Left cardiac atrium (tissue), 4 donors: ENCODE measurements around the gene BCL11B. TPM values are rescaled to one million over a fixed set of nuclear protein-coding genes. Genes with fewer than 3 reads are reported as not detected.

ENCODE experiments used
- ATAC-seq, 2 donors: fragments of 200-7000 bp; cut with Tn5 transposase; one replicate each; pipeline ENCODE4 v1.9.1; 2020; ENCODE audit warnings: mild to moderate bottlenecking in 2 of 2, moderate library complexity in 2 of 2
- DNase-seq: peaks from one replicate; pipeline ENCODE4 v3.0.0-alpha.2; 2020
- intact Hi-C, 2 donors: fragments of 100-400 bp; cut with DNase I; formaldehyde crosslinking; loops; one replicate each; pipeline versions ENCODE4 v1.14.1 to v1.15.1; 2022 to 2023
- total RNA-seq, 2 donors: library from RNA; stranded (reverse); fragmentation: NEBNext Ultra II Directional; extraction: Animal tissue kit (Norgen Biotek cat#: 25700); gene quantifications; one replicate each; pipeline ENCODE4 v1.2.1, GENCODE V29; 2021
- donor health status: DM: no; HTN: yes; CAD: no.
- donor health status: DM: no; HTN: yes; CAD: no; lungs with severe emphysema.
- donor health status: DM: yes; HTN: yes; CAD: no.
- donor health status: Dilated cardiomyopathy.

BCL11B gene
- total RNA-seq, 2 donors from 2014 or later, result 0.29 to 0.59 TPM

GRCh38 chr14:99210333-99210732 is 61.7 kb downstream of the BCL11B start:
- intact Hi-C loops, result no loop called here
- DNase-seq (no peak), ATAC-seq (no peak)

DNA sequence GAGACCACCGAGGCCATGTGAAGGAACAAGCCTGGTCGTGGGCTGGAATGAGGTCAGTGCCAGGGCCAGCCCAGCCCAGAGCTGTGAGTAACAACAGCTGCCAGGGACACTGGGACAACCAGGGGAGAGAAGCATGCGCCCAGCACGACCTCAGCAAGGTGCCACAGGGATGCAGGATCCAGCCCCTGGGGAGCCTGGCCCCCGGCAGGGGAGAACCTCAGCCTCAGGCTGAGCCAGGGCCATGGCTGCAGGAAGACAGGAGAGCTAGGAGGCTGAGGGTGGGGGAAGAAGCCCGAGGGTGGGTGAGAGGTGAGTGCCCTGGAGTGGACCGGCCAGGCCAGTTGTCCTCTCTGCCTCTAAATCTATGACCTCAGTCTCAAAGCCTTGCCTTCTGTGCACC is 62.6 kb downstream of the BCL11B start:
- ATAC-seq (no peak), DNase-seq (no peak)

GRCh38 chr14:99208318-99208717 is 63.7 kb downstream of the BCL11B start:
- intact Hi-C loops, result no loop called here
- ATAC-seq, result no peak

More for the DNA sequence above, 62.6 kb downstream of the BCL11B start:
- intact Hi-C loops, result no loop called here

DNA sequence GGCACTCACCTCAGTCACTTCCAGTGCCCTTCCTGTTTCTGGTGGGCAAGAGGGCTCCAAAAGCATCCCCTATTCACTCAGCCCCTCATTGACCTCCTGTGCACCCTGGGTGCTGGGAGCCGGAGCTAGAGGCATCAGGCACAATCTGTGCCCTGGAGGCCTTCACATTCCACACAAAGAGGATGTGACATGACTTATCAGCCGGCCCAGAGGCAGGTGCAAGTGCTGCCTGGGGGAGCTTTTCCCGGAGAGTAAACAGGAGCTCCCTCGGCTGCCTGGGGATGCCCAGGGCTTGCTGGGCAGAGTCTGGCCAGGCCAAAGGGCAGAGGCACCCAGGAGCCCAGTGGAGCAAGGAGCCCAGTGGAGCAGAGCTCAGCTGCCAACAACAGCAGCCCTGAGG is 64.5 kb downstream of the BCL11B start:
- intact Hi-C loops, result no loop called here
- no peak for ATAC-seq
- no peak for DNase-seq

More at GRCh38 chr14:99208318-99208717, 63.7 kb downstream of the BCL11B start:
- no peak for DNase-seq

DNA sequence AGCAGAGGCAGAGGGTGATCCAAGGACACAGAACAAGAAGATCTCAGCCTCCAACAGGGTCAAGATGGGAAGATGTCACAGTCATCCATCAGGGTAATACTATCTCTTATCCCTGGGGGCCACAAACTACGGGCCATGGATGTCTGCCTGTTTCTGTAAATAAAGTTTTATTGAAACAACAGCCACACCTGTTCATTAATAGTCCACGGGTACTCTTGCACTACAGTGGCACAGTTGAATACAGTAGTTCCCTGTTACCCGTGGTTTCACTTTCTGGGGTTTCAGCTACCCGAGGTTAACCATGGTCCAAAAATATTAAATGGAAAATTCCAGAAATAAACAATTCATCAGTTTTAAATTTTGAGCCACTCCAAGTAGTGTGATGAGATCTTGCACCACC is 65.9 kb downstream of the BCL11B start:
- no peak for DNase-seq
- intact Hi-C loops, result no loop called here
- no peak for ATAC-seq

DNA sequence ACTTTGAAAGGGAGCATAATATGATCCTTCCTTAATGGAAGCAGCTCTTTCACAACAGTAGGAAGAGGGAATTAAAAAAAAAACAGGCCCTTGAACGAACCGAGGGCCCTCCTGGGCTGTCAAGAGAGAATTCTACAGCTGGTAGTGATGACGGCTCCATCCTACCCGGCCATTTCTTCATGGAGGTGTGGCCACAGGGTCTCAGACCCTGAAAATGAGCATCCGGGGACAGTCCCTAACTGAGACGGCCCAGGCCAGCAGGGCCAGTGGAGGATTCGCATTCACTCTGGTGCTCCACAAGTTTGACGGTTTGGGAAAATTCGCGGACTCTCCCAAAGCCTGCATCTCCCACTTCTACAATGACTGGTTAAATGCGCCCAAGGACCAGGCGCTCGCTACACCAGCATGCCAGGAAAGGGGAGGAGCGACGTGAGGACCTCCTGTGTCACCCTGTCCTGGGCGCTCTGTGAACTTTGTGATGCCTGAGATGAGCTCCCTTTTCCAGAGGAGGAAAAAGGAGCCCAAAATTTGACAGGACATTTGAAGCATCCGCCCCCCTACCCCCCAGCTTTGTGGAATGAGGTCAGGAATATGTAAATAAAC is 66.8 kb downstream of the BCL11B start:
- intact Hi-C loops, result no loop called here
- DNase-seq, result no peak
- no peak for ATAC-seq

DNA sequence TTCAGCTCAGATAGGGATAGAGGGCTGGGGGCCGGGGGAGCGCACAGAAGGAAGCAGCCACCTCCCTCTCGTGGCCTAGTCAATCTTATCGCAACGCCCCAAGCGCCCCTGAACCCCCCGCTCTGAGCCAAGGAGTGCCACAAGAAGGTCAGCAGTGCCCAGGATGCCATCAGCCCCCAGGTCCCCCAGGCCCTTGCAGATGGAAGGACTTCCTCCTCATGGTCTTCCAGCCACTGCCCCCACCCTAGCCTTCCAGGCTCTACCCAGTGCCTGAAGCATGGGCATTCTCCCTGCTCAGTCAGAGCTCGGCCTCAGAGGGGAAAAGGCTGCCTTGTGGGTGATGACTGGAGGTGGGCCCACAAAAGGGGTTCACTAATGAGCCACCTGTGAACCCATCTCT is 68.2 kb downstream of the BCL11B start:
- ATAC-seq (no peak), DNase-seq (no peak)
- intact Hi-C loops, result no loop called here

DNA sequence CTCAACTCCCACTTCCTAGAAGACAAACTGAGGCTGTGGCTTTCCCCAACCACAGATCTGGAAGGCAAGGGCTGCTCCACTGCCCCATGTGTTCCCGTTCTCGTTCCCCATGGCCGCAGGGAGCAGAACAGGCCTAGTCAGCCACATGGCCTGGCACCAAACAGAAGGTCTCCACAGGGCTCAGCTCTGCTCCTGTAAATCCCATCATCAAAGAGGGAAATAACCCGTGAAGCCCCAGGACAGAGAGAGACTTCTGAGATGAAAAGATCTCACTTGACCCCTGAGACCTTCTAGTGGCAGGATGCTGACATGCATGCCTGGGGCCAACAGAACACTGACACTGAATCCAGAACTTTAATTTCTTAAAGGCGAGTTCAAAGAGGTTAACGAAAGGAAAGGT is 68.9 kb downstream of the BCL11B start:
- intact Hi-C loops, result no loop called here
- ATAC-seq, result no peak
- DNase-seq, result no peak

DNA sequence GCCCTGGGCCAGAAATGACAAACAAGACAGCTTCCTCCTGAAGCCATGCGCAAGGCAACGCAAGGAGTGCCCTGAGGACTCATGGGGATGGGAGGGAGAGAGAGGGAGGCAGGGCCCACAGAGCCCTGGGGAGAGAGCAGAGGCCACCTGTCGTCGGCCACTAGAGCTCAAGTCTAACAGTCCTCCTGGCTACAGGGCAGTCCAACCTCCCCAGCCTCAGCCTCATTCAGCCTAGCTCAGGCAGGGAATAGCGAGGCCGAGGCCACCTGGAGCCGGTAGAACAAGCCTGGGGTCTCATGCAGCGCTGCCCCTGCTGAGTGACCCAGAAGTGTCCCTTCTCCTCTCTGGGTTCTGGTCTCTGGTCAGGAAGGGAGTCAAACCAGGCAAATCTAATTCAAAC is 69.5 kb downstream of the BCL11B start:
- DNase-seq (no peak), ATAC-seq (no peak)
- intact Hi-C loops, result no loop called here

DNA sequence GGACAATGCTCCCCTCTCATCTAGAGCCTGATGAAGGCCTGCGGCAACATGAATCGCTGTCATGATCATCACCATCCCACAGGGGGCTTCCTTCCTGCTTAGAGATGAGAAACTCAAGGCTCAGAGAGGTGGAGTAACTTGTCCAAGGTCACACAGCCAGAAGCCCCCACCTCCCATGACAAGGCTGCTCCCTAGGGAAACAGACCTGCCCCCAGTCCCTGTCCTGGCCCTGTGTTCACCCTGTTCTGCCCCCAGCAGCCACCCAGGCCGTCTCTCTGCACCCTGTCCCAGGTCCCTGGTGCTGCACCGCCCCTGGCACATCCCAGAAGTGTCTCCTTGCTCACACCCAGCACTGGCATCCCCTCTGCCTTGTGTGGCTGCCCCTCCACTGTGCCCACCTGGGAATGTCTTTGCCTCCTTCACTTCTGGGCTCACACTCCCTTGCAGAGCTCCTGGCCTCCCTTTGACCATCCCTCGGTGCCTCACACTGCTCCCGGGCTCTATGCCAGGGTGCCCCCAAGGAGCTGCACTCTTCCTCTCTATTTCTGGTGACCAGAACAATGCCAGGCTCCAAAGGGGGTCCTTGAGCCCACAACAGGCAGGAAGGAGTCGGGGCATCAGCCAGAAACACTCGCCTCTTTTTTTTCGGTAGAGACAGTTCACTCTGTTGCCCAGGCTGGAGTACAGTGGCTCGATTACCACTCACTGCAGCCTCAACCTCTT is 70.5 kb downstream of the BCL11B start:
- ATAC-seq, result no peak
- no peak for DNase-seq
- intact Hi-C loops, result no loop called here

- intact Hi-C loops, result no loop called here
- no peak for DNase-seq
- ATAC-seq, result no peak
Observed at GRCh38 chr14:99200654-99201005, 71.4 kb downstream of the BCL11B start.

GRCh38 chr14:99199846-99200653 is 71.9 kb downstream of the BCL11B start:
- DNase-seq, result no peak
- intact Hi-C loops, result no loop called here
- ATAC-seq, result peak; percentile 25 to 72

DNA sequence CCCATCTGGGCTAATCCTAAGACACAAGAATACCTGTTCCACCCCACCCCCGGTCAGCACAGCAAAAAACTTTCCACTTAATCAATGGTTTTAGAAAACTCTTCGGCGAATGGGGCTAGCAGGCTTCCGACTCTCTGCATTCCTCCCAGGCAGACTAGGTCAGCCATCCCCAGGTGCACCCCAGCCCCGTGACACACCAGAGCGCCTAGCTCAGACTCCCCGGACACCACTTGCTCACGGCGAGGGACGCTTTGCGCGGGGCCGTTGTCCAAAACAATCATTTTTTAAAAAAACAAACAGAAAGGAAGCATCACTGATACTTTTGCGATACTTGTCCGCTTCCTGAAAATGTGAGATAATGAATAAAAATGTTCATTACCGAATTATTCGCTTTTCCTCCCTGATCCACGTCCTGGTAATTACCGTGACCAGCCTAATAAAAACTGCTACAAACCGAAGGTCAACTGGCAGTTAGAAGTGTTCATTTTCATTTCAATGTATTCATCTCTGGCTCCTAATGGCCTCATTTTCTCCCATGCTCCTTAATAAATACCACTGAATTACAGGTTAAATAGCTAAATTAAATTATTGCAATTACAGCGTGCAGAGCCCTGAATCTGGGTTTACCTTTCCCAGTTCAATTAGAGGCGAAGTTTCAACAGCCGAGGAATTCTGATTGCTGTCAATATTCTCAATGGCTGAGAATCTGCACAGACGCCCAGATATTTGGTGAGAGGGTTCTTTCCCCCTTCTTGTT is 73.1 kb downstream of the BCL11B start:
- ATAC-seq (no peak), DNase-seq (no peak)
- intact Hi-C loops, result no loop called here

- intact Hi-C loops, result no loop called here
- ATAC-seq, result no peak
- DNase-seq, result no peak
Observed at GRCh38 chr14:99196310-99196650, 75.7 kb downstream of the BCL11B start.

GRCh38 chr14:99195602-99196309 is 76.2 kb downstream of the BCL11B start:
- ATAC-seq (no peak), DNase-seq (no peak)
- intact Hi-C loops, result no loop called here

DNA sequence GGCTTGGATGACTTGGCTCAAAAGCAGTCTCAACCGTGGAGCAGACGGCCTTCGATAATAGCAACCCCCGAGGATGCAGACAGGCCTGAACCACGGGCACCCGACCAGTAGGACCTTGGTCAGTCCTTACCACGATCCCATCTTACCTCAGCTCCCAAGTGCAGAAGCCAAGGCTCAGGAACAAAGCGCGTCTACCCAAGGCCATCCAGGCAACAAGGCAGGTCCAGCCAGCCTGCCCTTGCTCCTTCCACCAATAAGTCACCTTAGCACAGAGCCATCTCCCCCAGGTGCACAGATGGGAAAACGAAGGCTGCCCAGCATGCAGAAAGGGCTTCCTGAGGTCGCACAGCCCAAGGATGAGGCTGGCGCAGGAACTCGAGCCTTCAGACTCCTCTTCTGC is 77.3 kb downstream of the BCL11B start:
- intact Hi-C loops, result no loop called here
- DNase-seq (no peak), ATAC-seq (no peak)

DNA sequence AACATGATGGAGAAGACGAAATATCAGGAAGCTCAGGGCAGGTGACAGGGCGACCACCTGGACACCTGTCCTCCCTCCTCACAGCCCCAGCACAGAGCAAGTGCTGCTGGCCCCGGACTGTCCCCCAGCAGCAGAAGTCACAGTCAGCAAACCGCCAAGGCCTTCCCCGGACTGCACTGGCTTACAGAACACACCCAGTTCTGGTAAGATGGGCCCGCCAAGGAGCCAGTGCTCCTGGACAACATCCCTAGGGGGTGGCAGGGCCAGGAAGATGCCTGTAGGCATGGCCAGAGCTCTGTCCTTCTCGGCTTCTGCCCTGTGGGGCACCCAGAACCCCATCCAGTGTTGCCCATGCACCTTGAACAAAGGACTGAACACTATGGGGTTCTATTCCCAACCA is 77.9 kb downstream of the BCL11B start:
- DNase-seq (no peak), ATAC-seq (no peak)
- intact Hi-C loops, result no loop called here

DNA sequence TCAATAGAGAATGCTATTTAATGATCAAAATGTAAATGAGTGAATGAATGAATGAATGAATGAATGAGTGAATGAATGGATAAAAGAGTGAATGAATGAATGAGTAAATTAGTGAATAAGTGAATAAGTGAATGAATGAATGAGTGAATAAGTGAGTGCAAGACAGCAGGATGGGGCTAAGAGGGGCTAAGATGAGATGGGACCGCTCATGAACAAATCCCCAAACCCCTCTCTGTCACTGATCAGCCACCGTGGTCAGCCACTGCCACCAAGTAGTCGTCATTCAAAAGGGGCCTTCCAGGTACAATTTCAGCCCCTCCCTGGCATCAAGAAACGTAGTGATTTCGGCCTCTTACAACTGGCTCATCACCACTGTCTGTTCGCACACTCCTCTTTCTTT is 79.2 kb downstream of the BCL11B start:
- DNase-seq (no peak), ATAC-seq (no peak)
- intact Hi-C loops, result no loop called here

GRCh38 chr14:99192028-99192621 is 79.9 kb downstream of the BCL11B start:
- intact Hi-C loops, result no loop called here
- DNase-seq, result peak; percentile 71

More at GRCh38 chr14:99192028-99192621, 79.9 kb downstream of the BCL11B start:
- peak; percentile 92 to 94 for ATAC-seq
